Thyroid gland (tissue), 4 donors: ENCODE data around the gene BAK1. TPM values are rescaled to one million over a fixed set of nuclear protein-coding genes. Genes with fewer than 3 reads are reported as not detected.
A peak's percentile ranks its signal among the peaks of the same experiment; 100 is the strongest.

Source experiments
- DNase-seq, 2 donors: peaks; one replicate each; pipeline ENCODE4 v3.0.0-alpha.2; 2019
- H3K27ac ChIP-seq, 3 donors: fragments of 200-600 bp; sonication (generic); 1 replicate in 2 of 3; 2 replicates in 1 of 3; pipeline ENCODE4 v1.5.1; 2016 to 2019; ENCODE audit warnings: mild to moderate bottlenecking in 1 of 3, moderate library complexity in 1 of 3
- H3K27me3 ChIP-seq: fragments of 200-600 bp; sonication (generic); one replicate; pipeline ENCODE4 v1.5.1; 2019
- H3K36me3 ChIP-seq, 2 donors: fragments of 200-600 bp; sonication (generic); one replicate each; pipeline ENCODE4 v1.5.1; 2016 to 2019
- H3K4me1 ChIP-seq, 2 donors: fragments of 200-600 bp; sonication (generic); one replicate each; pipeline ENCODE4 v1.5.1; 2017 to 2019
- H3K4me3 ChIP-seq, 3 donors: fragments of 200-600 bp; sonication (generic); replicated peaks in 1 of 3; 1 replicate in 2 of 3; 2 replicates in 1 of 3; pipeline ENCODE4 v1.5.1; 2016; ENCODE audit warnings: mild to moderate bottlenecking in 1 of 3
- H3K9me3 ChIP-seq: fragments of 200-600 bp; sonication (generic); one replicate; pipeline ENCODE4 v1.5.1; 2017
- POLR2A ChIP-seq, 2 donors: fragments of 450-650 bp; IDR thresholded peaks; one replicate each; pipeline ENCODE4 v1.6.1; 2017; ENCODE audit warnings: antibody characterized with exemption in 2 of 2, mild to moderate bottlenecking in 2 of 2, moderate library complexity in 1 of 2
- whole genome bisulfite sequencing, 2 donors: methylation state at CpG; one replicate each; pipeline ENCODE4 v1.1.5; 2017; 5-methylcytosine and 5-hydroxymethylcytosine counted together
- intact Hi-C: fragments of 100-400 bp; cut with DNase I; formaldehyde crosslinking; loops from one replicate; pipeline ENCODE4 v1.15.1; 2023
- total RNA-seq, 4 donors: library from RNA; depleted of rRNA; stranded (reverse); fragments of >200 nt; gene quantifications; one replicate each; pipeline ENCODE4 v1.2.3, GENCODE V29; 2016
- TF ChIP-seq, protein P1 (sequence below), 6 experiments: fragments of 200-600 bp in 3 of 6; fragments of 450-650 bp in 3 of 6; sonication (generic) in 3 of 6; IDR thresholded peaks; one replicate each; pipeline ENCODE4 v1.5.1; 2016 to 2019; ENCODE audit warnings: antibody characterized with exemption in 6 of 6, mild to moderate bottlenecking in 2 of 6, inconsistent platforms in 1 of 6, moderate library complexity in 1 of 6

Gene BAK1
- total RNA-seq, 4 donors from 2014 or later: 2.3 to 8.5 (median 4.6) TPM

DNA sequence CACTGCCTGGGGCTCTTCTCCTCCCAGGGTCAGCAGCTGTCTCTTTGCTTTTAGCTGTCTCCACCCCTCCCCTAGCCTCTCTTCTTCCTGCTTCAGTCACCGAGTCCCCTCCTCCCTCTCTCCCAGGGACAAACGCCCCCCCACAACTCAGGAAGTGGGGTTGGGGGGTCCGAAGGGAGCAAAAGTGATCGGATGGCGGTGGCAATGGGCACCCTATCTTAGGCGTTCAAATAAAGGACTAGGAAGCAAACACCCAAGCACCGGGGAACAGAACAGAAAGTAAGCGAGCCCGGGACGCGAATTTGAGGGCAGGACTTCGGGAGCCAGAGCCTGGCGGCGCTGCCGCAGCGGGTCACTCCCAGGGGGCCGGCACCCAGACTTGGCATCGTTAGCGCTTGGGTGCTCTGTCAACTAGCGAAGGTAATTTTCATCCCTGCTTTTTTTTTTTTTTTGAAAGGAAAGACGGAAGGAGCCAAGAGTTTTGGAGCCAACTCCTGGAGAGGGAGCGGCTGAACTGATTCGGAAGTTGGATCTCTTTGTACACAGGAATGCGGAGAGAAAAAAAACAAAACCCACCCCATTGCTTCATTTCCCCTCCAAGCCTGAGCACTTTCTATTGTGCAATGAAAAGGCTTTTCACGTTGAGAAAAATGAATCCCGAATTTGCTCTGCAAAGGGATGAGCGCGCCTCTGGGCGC lies 40.2 kb upstream of the BAK1 start:
- Histone ChIP-seq H3K4me3 (peak overlapping the region in 2 of 3 donors; percentile 75 to 88), H3K9me3 (no peaks in the 10 kb centered on the region), H3K36me3 (no peaks in the 10 kb centered on the region), H3K27me3 (no peaks in the 10 kb centered on the region), H3K27ac (peak overlapping the region; percentile 59 to 98 (median 94)), H3K4me1 (peaks cover 26 to 43% of the 10 kb centered on the region in 2 donors)
- 0 to 1% methylated on average over 26 to 28 of the region's 29 CpGs for WGBS, 2 donors
- intact Hi-C loops: no loop called here
- TF ChIP-seq POLR2A (IDR thresholded peaks at IDR 0.05): peak in 1 of 2 donors; percentile 26
- TF ChIP-seq, protein P1, sequence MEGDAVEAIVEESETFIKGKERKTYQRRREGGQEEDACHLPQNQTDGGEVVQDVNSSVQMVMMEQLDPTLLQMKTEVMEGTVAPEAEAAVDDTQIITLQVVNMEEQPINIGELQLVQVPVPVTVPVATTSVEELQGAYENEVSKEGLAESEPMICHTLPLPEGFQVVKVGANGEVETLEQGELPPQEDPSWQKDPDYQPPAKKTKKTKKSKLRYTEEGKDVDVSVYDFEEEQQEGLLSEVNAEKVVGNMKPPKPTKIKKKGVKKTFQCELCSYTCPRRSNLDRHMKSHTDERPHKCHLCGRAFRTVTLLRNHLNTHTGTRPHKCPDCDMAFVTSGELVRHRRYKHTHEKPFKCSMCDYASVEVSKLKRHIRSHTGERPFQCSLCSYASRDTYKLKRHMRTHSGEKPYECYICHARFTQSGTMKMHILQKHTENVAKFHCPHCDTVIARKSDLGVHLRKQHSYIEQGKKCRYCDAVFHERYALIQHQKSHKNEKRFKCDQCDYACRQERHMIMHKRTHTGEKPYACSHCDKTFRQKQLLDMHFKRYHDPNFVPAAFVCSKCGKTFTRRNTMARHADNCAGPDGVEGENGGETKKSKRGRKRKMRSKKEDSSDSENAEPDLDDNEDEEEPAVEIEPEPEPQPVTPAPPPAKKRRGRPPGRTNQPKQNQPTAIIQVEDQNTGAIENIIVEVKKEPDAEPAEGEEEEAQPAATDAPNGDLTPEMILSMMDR (IDR thresholded peaks at IDR 0.05): no peak
- peak; percentile 82 to 85 for DNase-seq

DNA sequence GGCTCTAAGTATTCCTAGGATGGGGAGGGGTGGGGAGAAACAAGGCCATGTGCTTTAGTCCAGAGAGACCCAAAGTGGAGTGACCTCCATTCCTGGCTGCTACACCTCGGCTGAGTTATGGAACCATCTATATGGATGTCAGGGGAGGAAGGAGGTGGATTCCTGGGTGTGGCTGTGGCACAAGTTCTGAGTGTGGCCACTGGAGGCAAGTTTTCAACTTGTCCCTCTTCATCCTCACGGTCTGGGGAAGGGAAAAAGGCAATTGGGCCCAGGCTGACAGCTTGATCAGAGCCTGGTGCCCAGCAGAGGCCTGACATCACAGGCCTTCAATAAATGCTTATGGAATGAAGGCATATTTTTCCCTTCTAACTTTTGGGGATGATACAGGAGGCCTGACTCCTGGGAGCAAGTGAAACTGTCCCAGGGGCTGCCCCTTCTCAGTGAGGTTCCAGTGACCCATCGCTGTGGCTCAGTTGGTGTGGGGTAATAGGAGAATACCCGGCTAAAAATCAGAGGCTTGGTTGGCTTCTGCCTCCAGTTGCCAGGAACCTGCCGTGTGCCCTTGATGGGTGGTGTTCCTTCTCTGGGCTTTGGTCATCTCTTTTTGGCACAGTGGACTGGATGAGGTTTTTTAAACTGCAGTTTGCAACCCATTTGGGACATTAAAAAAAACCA lies 39.2 kb upstream of the BAK1 start:
- WGBS, 2 donors: 56 to 64% methylated on average over 5 of the region's 5 CpGs
- Histone ChIP-seq H3K4me3 (no peak overlapping the region), H3K27me3 (no peaks in the 10 kb centered on the region), H3K9me3 (no peaks in the 10 kb centered on the region), H3K36me3 (no peaks in the 10 kb centered on the region), H3K27ac (peak overlapping the region; percentile 59 to 98 (median 94)), H3K4me1 (peaks cover 25 to 33% of the 10 kb centered on the region in 2 donors)
- peak in 1 of 2 donors; percentile 13 for DNase-seq
- intact Hi-C loops: no loop called here
- TF ChIP-seq, protein P1 (IDR thresholded peaks at IDR 0.05): peak in 1 of 6 experiments; percentile 15
- no peak for TF ChIP-seq POLR2A (IDR thresholded peaks at IDR 0.05)

- no peak for TF ChIP-seq POLR2A (IDR thresholded peaks at IDR 0.05)
- TF ChIP-seq, protein P1 (IDR thresholded peaks at IDR 0.05): no peak
- Histone ChIP-seq H3K4me1 (peaks cover 7 to 11% of the 10 kb centered on the region in 2 donors), H3K4me3 (no peak overlapping the region), H3K9me3 (no peaks in the 10 kb centered on the region), H3K27ac (no peak overlapping the region), H3K36me3 (no peaks in the 10 kb centered on the region), H3K27me3 (no peaks in the 10 kb centered on the region)
- WGBS, 2 donors: 93% methylated on average over 4 of the region's 4 CpGs; no CpG with 5 or more reads in 1 of the 2 donors
- no peak for DNase-seq
- intact Hi-C loops: no loop called here
Measured at GRCh38 chr6:33616913-33617312, 36.8 kb upstream of the BAK1 start.

- 85% methylated on average over 2 of the region's 2 CpGs; no CpG with 5 or more reads in 1 of the 2 donors for WGBS, 2 donors
- H3K4me3 ChIP-seq: no peak overlapping the region
- TF ChIP-seq, protein P1 (IDR thresholded peaks at IDR 0.05): no peak
- TF ChIP-seq POLR2A (IDR thresholded peaks at IDR 0.05): no peak
- no peak for DNase-seq
- H3K9me3 ChIP-seq: no peaks in the 10 kb centered on the region
- no peaks in the 10 kb centered on the region for H3K27me3 ChIP-seq
- H3K27ac ChIP-seq: no peak overlapping the region
- H3K4me1 ChIP-seq: peaks cover 10 to 16% of the 10 kb centered on the region in 2 donors
- H3K36me3 ChIP-seq: no peaks in the 10 kb centered on the region
- intact Hi-C loops: no loop called here
Measured at GRCh38 chr6:33616113-33616512, 36.0 kb upstream of the BAK1 start.

- DNase-seq: peak in 1 of 2 donors; percentile 1
- 77 to 87% methylated on average over 9 of the region's 10 CpGs for WGBS, 2 donors
- peaks cover 16 to 23% of the 10 kb centered on the region in 2 donors for H3K4me1 ChIP-seq
Measured at GRCh38 chr6:33613795-33614168, 33.7 kb upstream of the BAK1 start.

More at GRCh38 chr6:33613795-33614168, 33.7 kb upstream of the BAK1 start:
- Histone ChIP-seq H3K36me3 (no peaks in the 10 kb centered on the region), H3K9me3 (no peaks in the 10 kb centered on the region), H3K27ac (no peak overlapping the region), H3K27me3 (no peaks in the 10 kb centered on the region), H3K4me3 (no peak overlapping the region)
- intact Hi-C loops: no loop called here
- TF ChIP-seq, protein P1 (IDR thresholded peaks at IDR 0.05): no peak
- no peak for TF ChIP-seq POLR2A (IDR thresholded peaks at IDR 0.05)
